Stimulated activated CD4-positive, alpha-beta T cell treated with anti-CD3 and anti-CD28 coated beads, Interleukin-15, amount 100 ng/mL, for 48 hours (primary cell): ENCODE data around the gene VPS33A.

Source experiments
- DNase-seq, 2 donors: peaks; one replicate each; pipeline ENCODE4 v3.0.0-alpha.2; 2020; ENCODE audit warnings: low read depth in 2 of 2

The VPS33A gene

GRCh38 chr12:122182887-122183587 lies 83.3 kb downstream of the VPS33A start, which contains the start of gene LRRC43:
LRRC43 (plus strand) TSS chr12:122183123; CDS start chr12:122183145, 22 bp downstream.
- DNase-seq = no peak
